SK-N-SH treated with all-trans-retinoic acid at 6 μM for 48 hours (cell line): ENCODE results near the gene RNF215.

Experiments
- ATAC-seq: fragments of 200-7000 bp; cut with Tn5 transposase; 3 replicates; pipeline ENCODE4 v1.9.1; 2020; ENCODE audit warnings: mild to moderate bottlenecking, moderate library complexity
- ARNTL ChIP-seq: fragments of 450-650 bp; formaldehyde crosslinking; IDR thresholded peaks from 2 replicates; pipeline ENCODE4 v1.5.0; 2020; ENCODE audit warnings: low read depth, mild to moderate bottlenecking, moderate library complexity, borderline replicate concordance
- BACH2 ChIP-seq: fragments of 250-450 bp; sonication (Bioruptor Pico); IDR thresholded peaks from 2 replicates; pipeline ENCODE4 v1.9.0; 2021; ENCODE audit warnings: mild to moderate bottlenecking, borderline replicate concordance
- CSDC2 ChIP-seq: fragments of 250-450 bp; sonication (Bioruptor Pico); IDR thresholded peaks from 2 replicates; pipeline ENCODE4 v1.5.0; 2020; ENCODE audit warnings: mild to moderate bottlenecking, moderate library complexity
- CSRNP3 ChIP-seq: fragments of 250-450 bp; sonication (Bioruptor Pico); IDR thresholded peaks from 2 replicates; pipeline ENCODE4 v1.5.1; 2021; ENCODE audit warnings: mild to moderate bottlenecking, moderate library complexity
- ESRRG ChIP-seq: fragments of 250-450 bp; sonication (Bioruptor Pico); IDR thresholded peaks from 2 replicates; pipeline ENCODE4 v1.6.1; 2021; ENCODE audit warnings: mild to moderate bottlenecking
- GLIS3 ChIP-seq: fragments of 250-450 bp; sonication (Bioruptor Pico); IDR thresholded peaks from 2 replicates; pipeline ENCODE4 v1.5.0; 2020; ENCODE audit warnings: mild to moderate bottlenecking, moderate library complexity
- ISL1 ChIP-seq: fragments of 250-450 bp; sonication (Bioruptor Pico); IDR thresholded peaks from 2 replicates; pipeline ENCODE4 v2.1.2; 2022; ENCODE audit warnings: mild to moderate bottlenecking, moderate library complexity
- OSR1 ChIP-seq: fragments of 250-450 bp; sonication (Bioruptor Pico); IDR thresholded peaks from 2 replicates; pipeline ENCODE4 v1.8.0; 2022; ENCODE audit warnings: moderate library complexity, mild to moderate bottlenecking, inconsistent platforms
- POU6F1 ChIP-seq: fragments of 250-450 bp; sonication (Bioruptor Pico); IDR thresholded peaks from 2 replicates; pipeline ENCODE4 v1.8.0; 2021; ENCODE audit warnings: low read depth, mild to moderate bottlenecking, moderate library complexity, borderline replicate concordance
- PPARA ChIP-seq: fragments of 250-450 bp; sonication (Bioruptor Pico); IDR thresholded peaks from 2 replicates; pipeline ENCODE4 v1.5.0; 2020; ENCODE audit warnings: mild to moderate bottlenecking, borderline replicate concordance
- RARB ChIP-seq: fragments of 250-450 bp; sonication (Bioruptor Pico); IDR thresholded peaks from 2 replicates; pipeline ENCODE4 v1.8.0; 2021; ENCODE audit warnings: mild to moderate bottlenecking, moderate library complexity
- SNAI2 ChIP-seq: fragments of 250-450 bp; sonication (Bioruptor Pico); IDR thresholded peaks from 2 replicates; pipeline ENCODE4 v1.5.0; 2020; ENCODE audit warnings: mild to moderate bottlenecking, moderate library complexity
- TCF4 ChIP-seq: fragments of 250-450 bp; sonication (Bioruptor Pico); IDR thresholded peaks from 2 replicates; pipeline ENCODE4 v1.8.0; 2021; ENCODE audit warnings: mild to moderate bottlenecking, moderate library complexity, borderline replicate concordance
- ZC3H10 ChIP-seq: fragments of 250-450 bp; sonication (Bioruptor Pico); IDR thresholded peaks from 2 replicates; pipeline ENCODE4 v1.5.1; 2021; ENCODE audit warnings: mild to moderate bottlenecking, moderate library complexity
- ZFP3 ChIP-seq: fragments of 250-450 bp; sonication (Bioruptor Pico); IDR thresholded peaks from 2 replicates; pipeline ENCODE4 v1.5.0; 2020; ENCODE audit warnings: mild to moderate bottlenecking, moderate library complexity
- ZNF565 ChIP-seq: fragments of 450-650 bp; formaldehyde crosslinking; conservative IDR thresholded peaks from 2 replicates; pipeline ENCODE4 v1.5.0; 2020; ENCODE audit warnings: low read depth, mild to moderate bottlenecking, moderate library complexity
- ZNF70 ChIP-seq: fragments of 450-650 bp; formaldehyde crosslinking; IDR thresholded peaks from 2 replicates; pipeline ENCODE4 v1.5.0; 2020; ENCODE audit warnings: mild to moderate bottlenecking, moderate library complexity
- ZNF8 ChIP-seq: fragments of 450-650 bp; formaldehyde crosslinking; IDR thresholded peaks from 2 replicates; pipeline ENCODE4 v1.5.0; 2020; ENCODE audit warnings: mild to moderate bottlenecking, moderate library complexity
- TF ChIP-seq, protein P1 (sequence below): fragments of 250-450 bp; sonication (Bioruptor Pico); IDR thresholded peaks from 2 replicates; pipeline ENCODE4 v1.5.0; 2020; ENCODE audit warnings: mild to moderate bottlenecking, moderate library complexity
- TF ChIP-seq, protein P2 (sequence below): fragments of 250-450 bp; sonication (Bioruptor Pico); IDR thresholded peaks from 2 replicates; pipeline ENCODE4 v1.5.1; 2020; ENCODE audit warnings: low read depth, mild to moderate bottlenecking, moderate library complexity

The RNF215 gene

GRCh38 chr22:30393885-30394284, 6.7 kb upstream of the RNF215 start (continued):
- TF ChIP-seq, protein P1, sequence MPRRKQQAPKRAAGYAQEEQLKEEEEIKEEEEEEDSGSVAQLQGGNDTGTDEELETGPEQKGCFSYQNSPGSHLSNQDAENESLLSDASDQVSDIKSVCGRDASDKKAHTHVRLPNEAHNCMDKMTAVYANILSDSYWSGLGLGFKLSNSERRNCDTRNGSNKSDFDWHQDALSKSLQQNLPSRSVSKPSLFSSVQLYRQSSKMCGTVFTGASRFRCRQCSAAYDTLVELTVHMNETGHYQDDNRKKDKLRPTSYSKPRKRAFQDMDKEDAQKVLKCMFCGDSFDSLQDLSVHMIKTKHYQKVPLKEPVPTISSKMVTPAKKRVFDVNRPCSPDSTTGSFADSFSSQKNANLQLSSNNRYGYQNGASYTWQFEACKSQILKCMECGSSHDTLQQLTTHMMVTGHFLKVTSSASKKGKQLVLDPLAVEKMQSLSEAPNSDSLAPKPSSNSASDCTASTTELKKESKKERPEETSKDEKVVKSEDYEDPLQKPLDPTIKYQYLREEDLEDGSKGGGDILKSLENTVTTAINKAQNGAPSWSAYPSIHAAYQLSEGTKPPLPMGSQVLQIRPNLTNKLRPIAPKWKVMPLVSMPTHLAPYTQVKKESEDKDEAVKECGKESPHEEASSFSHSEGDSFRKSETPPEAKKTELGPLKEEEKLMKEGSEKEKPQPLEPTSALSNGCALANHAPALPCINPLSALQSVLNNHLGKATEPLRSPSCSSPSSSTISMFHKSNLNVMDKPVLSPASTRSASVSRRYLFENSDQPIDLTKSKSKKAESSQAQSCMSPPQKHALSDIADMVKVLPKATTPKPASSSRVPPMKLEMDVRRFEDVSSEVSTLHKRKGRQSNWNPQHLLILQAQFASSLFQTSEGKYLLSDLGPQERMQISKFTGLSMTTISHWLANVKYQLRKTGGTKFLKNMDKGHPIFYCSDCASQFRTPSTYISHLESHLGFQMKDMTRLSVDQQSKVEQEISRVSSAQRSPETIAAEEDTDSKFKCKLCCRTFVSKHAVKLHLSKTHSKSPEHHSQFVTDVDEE (CRISPR knock-in tag), result no peak
- TF ChIP-seq ZNF8 (CRISPR knock-in tag), result no peak
- TF ChIP-seq SNAI2 (CRISPR knock-in tag), result no peak
- no peak for TF ChIP-seq ARNTL (CRISPR knock-in tag)
- TF ChIP-seq OSR1 (CRISPR knock-in tag), result no peak
- TF ChIP-seq, protein P2, sequence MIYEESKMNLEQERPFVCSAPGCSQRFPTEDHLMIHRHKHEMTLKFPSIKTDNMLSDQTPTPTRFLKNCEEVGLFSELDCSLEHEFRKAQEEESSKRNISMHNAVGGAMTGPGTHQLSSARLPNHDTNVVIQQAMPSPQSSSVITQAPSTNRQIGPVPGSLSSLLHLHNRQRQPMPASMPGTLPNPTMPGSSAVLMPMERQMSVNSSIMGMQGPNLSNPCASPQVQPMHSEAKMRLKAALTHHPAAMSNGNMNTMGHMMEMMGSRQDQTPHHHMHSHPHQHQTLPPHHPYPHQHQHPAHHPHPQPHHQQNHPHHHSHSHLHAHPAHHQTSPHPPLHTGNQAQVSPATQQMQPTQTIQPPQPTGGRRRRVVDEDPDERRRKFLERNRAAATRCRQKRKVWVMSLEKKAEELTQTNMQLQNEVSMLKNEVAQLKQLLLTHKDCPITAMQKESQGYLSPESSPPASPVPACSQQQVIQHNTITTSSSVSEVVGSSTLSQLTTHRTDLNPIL (CRISPR knock-in tag), result no peak
- TF ChIP-seq ESRRG (CRISPR knock-in tag), result no peak
- TF ChIP-seq POU6F1, result no peak
- no peak for TF ChIP-seq RARB (CRISPR knock-in tag)

GRCh38 chr22:30393322-30393680, 6.1 kb upstream of the RNF215 start:
- TF ChIP-seq BACH2 (CRISPR knock-in tag), result no peak
- TF ChIP-seq SNAI2 (CRISPR knock-in tag), result no peak
- TF ChIP-seq CSDC2, result no peak
- no peak for TF ChIP-seq ZNF565 (CRISPR knock-in tag)
- no peak for TF ChIP-seq ZNF70
- TF ChIP-seq, protein P2 (CRISPR knock-in tag), result no peak
- TF ChIP-seq, protein P1 (CRISPR knock-in tag), result no peak
- no peak for TF ChIP-seq ISL1 (CRISPR knock-in tag)
- no peak for TF ChIP-seq ZFP3 (CRISPR knock-in tag)
- no peak for ATAC-seq

- no peak for ATAC-seq
- TF ChIP-seq ARNTL (CRISPR knock-in tag) (no peak), OSR1 (CRISPR knock-in tag) (no peak), GLIS3 (CRISPR knock-in tag) (no peak), POU6F1 (no peak), TCF4 (CRISPR knock-in tag) (no peak), ESRRG (CRISPR knock-in tag) (no peak), CSRNP3 (no peak), BACH2 (CRISPR knock-in tag) (no peak), RARB (CRISPR knock-in tag) (no peak), ZC3H10 (CRISPR knock-in tag) (no peak), ZFP3 (CRISPR knock-in tag) (no peak), PPARA (CRISPR knock-in tag) (no peak)
Observed at GRCh38 chr22:30392661-30393321, 5.6 kb upstream of the RNF215 start.
